ENCODE data around the gene G6PC3. TPM values are rescaled to one million over a fixed set of nuclear protein-coding genes. Genes with fewer than 3 reads are reported as not detected.
"Not testable (repeated sequence)": the region's sequence is repeated elsewhere in the genome, so short reads cannot be mapped to it uniquely, and the experiment has no call there.

Gene G6PC3
- total RNA-seq: 5.0 TPM

GRCh38 chr17:44070455-44071197, at the start of gene G6PC3:
Gene G6PC3 (plus strand): TSS chr17:44070735. CDS start chr17:44070966, 231 bp downstream.
- peak within 1 kb of the TSS; percentile 47 for H3K4me3 ChIP-seq (ENCODE audit: low read length)
- no peaks in the 10 kb centered on the region for H3K27me3 ChIP-seq (ENCODE audit: insufficient read depth, low read length)
- H3K4me1 ChIP-seq (ENCODE audit: insufficient read depth, low read length): peaks cover 41% of the 10 kb centered on the region
- no peaks in the 10 kb centered on the region for H3K9me3 ChIP-seq (ENCODE audit: low read depth, low read length)

GRCh38 chr17:44021227-44021626, 49.3 kb upstream of the G6PC3 start:
- not testable (repeated sequence) for H3K9me3 ChIP-seq (ENCODE audit: low read depth, low read length); H3K4me1 ChIP-seq (ENCODE audit: insufficient read depth, low read length); H3K4me3 ChIP-seq (ENCODE audit: low read length); H3K27me3 ChIP-seq (ENCODE audit: insufficient read depth, low read length)

- no peaks in the 10 kb centered on the region for H3K9me3 ChIP-seq (ENCODE audit: low read depth, low read length)
- H3K4me3 ChIP-seq (ENCODE audit: low read length): no peak overlapping the region
Observed at GRCh38 chr17:44022246-44022645, 48.3 kb upstream of the G6PC3 start.

GRCh38 chr17:44023545-44024270, 46.8 kb upstream of the G6PC3 start:
- Histone ChIP-seq H3K4me3 (ENCODE audit: low read length) (no peak overlapping the region), H3K4me1 (ENCODE audit: insufficient read depth, low read length) (no peaks in the 10 kb centered on the region), H3K27me3 (ENCODE audit: insufficient read depth, low read length) (no peaks in the 10 kb centered on the region), H3K9me3 (ENCODE audit: low read depth, low read length) (no peaks in the 10 kb centered on the region)

More at GRCh38 chr17:44022246-44022645, 48.3 kb upstream of the G6PC3 start:
- H3K4me1 ChIP-seq (ENCODE audit: insufficient read depth, low read length): no peaks in the 10 kb centered on the region
- no peaks in the 10 kb centered on the region for H3K27me3 ChIP-seq (ENCODE audit: insufficient read depth, low read length)

- Histone ChIP-seq H3K9me3 (ENCODE audit: low read depth, low read length) (no peaks in the 10 kb centered on the region), H3K4me1 (ENCODE audit: insufficient read depth, low read length) (no peaks in the 10 kb centered on the region), H3K4me3 (ENCODE audit: low read length) (no peak overlapping the region), H3K27me3 (ENCODE audit: insufficient read depth, low read length) (no peaks in the 10 kb centered on the region)
Observed at GRCh38 chr17:44024271-44024663, 46.3 kb upstream of the G6PC3 start.

GRCh38 chr17:44024853-44025252, 45.7 kb upstream of the G6PC3 start:
- H3K9me3 ChIP-seq (ENCODE audit: low read depth, low read length): no peaks in the 10 kb centered on the region
- no peak overlapping the region for H3K4me3 ChIP-seq (ENCODE audit: low read length)
- no peaks in the 10 kb centered on the region for H3K27me3 ChIP-seq (ENCODE audit: insufficient read depth, low read length)
- no peaks in the 10 kb centered on the region for H3K4me1 ChIP-seq (ENCODE audit: insufficient read depth, low read length)

GRCh38 chr17:44029736-44030135, 40.8 kb upstream of the G6PC3 start:
- no peaks in the 10 kb centered on the region for H3K27me3 ChIP-seq (ENCODE audit: insufficient read depth, low read length)

GRCh38 chr17:44030482-44030881, 40.1 kb upstream of the G6PC3 start:
- no peaks in the 10 kb centered on the region for H3K27me3 ChIP-seq (ENCODE audit: insufficient read depth, low read length)
- no peaks in the 10 kb centered on the region for H3K9me3 ChIP-seq (ENCODE audit: low read depth, low read length)
- peaks cover 5% of the 10 kb centered on the region for H3K4me1 ChIP-seq (ENCODE audit: insufficient read depth, low read length)
- H3K4me3 ChIP-seq (ENCODE audit: low read length): no peak overlapping the region

More at GRCh38 chr17:44029736-44030135, 40.8 kb upstream of the G6PC3 start:
- Histone ChIP-seq H3K4me3 (ENCODE audit: low read length) (no peak overlapping the region), H3K9me3 (ENCODE audit: low read depth, low read length) (no peaks in the 10 kb centered on the region), H3K4me1 (ENCODE audit: insufficient read depth, low read length) (peaks cover 5% of the 10 kb centered on the region)

GRCh38 chr17:44033861-44034408, 36.6 kb upstream of the G6PC3 start:
- peaks cover 5% of the 10 kb centered on the region for H3K4me1 ChIP-seq (ENCODE audit: insufficient read depth, low read length)
- no peaks in the 10 kb centered on the region for H3K27me3 ChIP-seq (ENCODE audit: insufficient read depth, low read length)
- no peak overlapping the region for H3K4me3 ChIP-seq (ENCODE audit: low read length)
- H3K9me3 ChIP-seq (ENCODE audit: low read depth, low read length): no peaks in the 10 kb centered on the region

GRCh38 chr17:44034688-44035087, 35.8 kb upstream of the G6PC3 start:
- not testable (repeated sequence) for H3K27me3 ChIP-seq (ENCODE audit: insufficient read depth, low read length); H3K4me1 ChIP-seq (ENCODE audit: insufficient read depth, low read length); H3K4me3 ChIP-seq (ENCODE audit: low read length); H3K9me3 ChIP-seq (ENCODE audit: low read depth, low read length)

- H3K4me1 ChIP-seq (ENCODE audit: insufficient read depth, low read length): peaks cover 5% of the 10 kb centered on the region
- H3K4me3 ChIP-seq (ENCODE audit: low read length): no peak overlapping the region
Observed at GRCh38 chr17:44037471-44037870, 33.1 kb upstream of the G6PC3 start.

GRCh38 chr17:44038604-44039011, 31.9 kb upstream of the G6PC3 start:
- Histone ChIP-seq H3K9me3 (ENCODE audit: low read depth, low read length) (no peaks in the 10 kb centered on the region), H3K27me3 (ENCODE audit: insufficient read depth, low read length) (no peaks in the 10 kb centered on the region), H3K4me1 (ENCODE audit: insufficient read depth, low read length) (peaks cover 15% of the 10 kb centered on the region), H3K4me3 (ENCODE audit: low read length) (no peak overlapping the region)

More at GRCh38 chr17:44037471-44037870, 33.1 kb upstream of the G6PC3 start:
- H3K9me3 ChIP-seq (ENCODE audit: low read depth, low read length): no peaks in the 10 kb centered on the region
- H3K27me3 ChIP-seq (ENCODE audit: insufficient read depth, low read length): no peaks in the 10 kb centered on the region

GRCh38 chr17:44039829-44040635, 30.5 kb upstream of the G6PC3 start:
- Histone ChIP-seq H3K9me3 (ENCODE audit: low read depth, low read length) (no peaks in the 10 kb centered on the region), H3K27me3 (ENCODE audit: insufficient read depth, low read length) (no peaks in the 10 kb centered on the region), H3K4me1 (ENCODE audit: insufficient read depth, low read length) (peaks cover 21% of the 10 kb centered on the region), H3K4me3 (ENCODE audit: low read length) (no peak overlapping the region)

- Histone ChIP-seq H3K4me3 (ENCODE audit: low read length) (no peak overlapping the region), H3K4me1 (ENCODE audit: insufficient read depth, low read length) (peaks cover 21% of the 10 kb centered on the region)
Observed at GRCh38 chr17:44043272-44043696, 27.3 kb upstream of the G6PC3 start.

GRCh38 chr17:44044071-44044470, 26.5 kb upstream of the G6PC3 start:
- Histone ChIP-seq H3K4me1 (ENCODE audit: insufficient read depth, low read length) (peaks cover 21% of the 10 kb centered on the region), H3K27me3 (ENCODE audit: insufficient read depth, low read length) (no peaks in the 10 kb centered on the region), H3K9me3 (ENCODE audit: low read depth, low read length) (no peaks in the 10 kb centered on the region), H3K4me3 (ENCODE audit: low read length) (no peak overlapping the region)

More at GRCh38 chr17:44043272-44043696, 27.3 kb upstream of the G6PC3 start:
- H3K27me3 ChIP-seq (ENCODE audit: insufficient read depth, low read length): no peaks in the 10 kb centered on the region
- no peaks in the 10 kb centered on the region for H3K9me3 ChIP-seq (ENCODE audit: low read depth, low read length)

Data from mononuclear cell (primary cell).